Esophagus mucosa (tissue), 1 donor: Measurements from ENCODE around the gene PARP15. TPM values are rescaled to one million over a fixed set of nuclear protein-coding genes. Genes with fewer than 3 reads are reported as not detected.
A peak's percentile ranks its signal among the peaks of the same experiment; 100 is the strongest.
"Not testable (repeated sequence)": the region's sequence is repeated elsewhere in the genome, so short reads cannot be mapped to it uniquely, and the experiment has no call there.

Experiments used
- ATAC-seq: fragments of 200-7000 bp; cut with Tn5 transposase; one replicate; pipeline ENCODE4 v1.9.1; 2020
- total RNA-seq: library from RNA; stranded (reverse); gene quantifications from one replicate; pipeline ENCODE4 v1.2.4, GENCODE V29; 2023
- donor health status: DM: yes; HTN: yes; CAD: no.

PARP15 gene
- total RNA-seq, 1 donor from 2014 or later, result 0.56 TPM

- ATAC-seq, result no peak
Observed at GRCh38 chr3:122671553-122671952, 94.1 kb downstream of the PARP15 start.

- ATAC-seq, result no peak
Observed at GRCh38 chr3:122674339-122674738, 96.9 kb downstream of the PARP15 start.

- ATAC-seq, result no peak
Observed at GRCh38 chr3:122676759-122677158, 99.3 kb downstream of the PARP15 start.

- ATAC-seq, result no peak
Observed at GRCh38 chr3:122677216-122677615, 99.8 kb downstream of the PARP15 start.

GRCh38 chr3:122678506-122678905, 101.1 kb downstream of the PARP15 start:
- ATAC-seq, result no peak

GRCh38 chr3:122679085-122679881, 101.8 kb downstream of the PARP15 start:
- peak; percentile 74 for ATAC-seq

- ATAC-seq, result peak; percentile 44
Observed at GRCh38 chr3:122679882-122680474, 102.5 kb downstream of the PARP15 start.

GRCh38 chr3:122680475-122681283, 103.2 kb downstream of the PARP15 start, which contains the start of gene PARP14:
Gene PARP14 (plus strand): TSS chr3:122680839. CDS start chr3:122680884, 45 bp downstream.
- ATAC-seq, result peak; percentile 64

GRCh38 chr3:122681284-122681973, 104.0 kb downstream of the PARP15 start:
- ATAC-seq, result no peak

- no peak for ATAC-seq
Observed at GRCh38 chr3:122681974-122682409, 104.5 kb downstream of the PARP15 start.

GRCh38 chr3:122682778-122683411, 105.4 kb downstream of the PARP15 start:
- ATAC-seq, result not testable (repeated sequence)

- ATAC-seq, result no peak
Observed at GRCh38 chr3:122687298-122687697, 109.8 kb downstream of the PARP15 start.

Other genes starting within 250 kb of the PARP15 start
- 43.3 TPM for gene MIX23, start 194.4 kb upstream of the PARP15 start, total RNA-seq
- gene FAM162A, start 193.5 kb upstream of the PARP15 start, total RNA-seq, result 106 TPM
- 1.9 TPM for gene WDR5B, start 161.6 kb upstream of the PARP15 start, total RNA-seq
- gene KPNA1, start 62.7 kb upstream of the PARP15 start, total RNA-seq, result 54.2 TPM
- gene PARP9, start 13.3 kb upstream of the PARP15 start, total RNA-seq, result 27.5 TPM
- gene DTX3L, start 13.3 kb upstream of the PARP15 start, total RNA-seq, result 28.5 TPM
- 15.9 TPM for gene PARP14, start 103.2 kb downstream of the PARP15 start, total RNA-seq
- gene HSPBAP1, start 216.2 kb downstream of the PARP15 start, total RNA-seq, result 3.3 TPM
- gene SLC49A4, start 217.4 kb downstream of the PARP15 start, total RNA-seq, result 10.3 TPM